Mammary epithelial cell (primary cell): ENCODE data around the gene AGAP1.

Experiments used
- EZH2 ChIP-seq: IDR thresholded peaks from 2 replicates; pipeline ENCODE4 v1.6.1; 2012; ENCODE audit warnings: low read length, inconsistent platforms, borderline replicate concordance
- TF ChIP-seq, protein P1 (sequence below), 2 donors: IDR thresholded peaks in 1 of 2; conservative IDR thresholded peaks in 1 of 2; 2 replicates each; pipeline ENCODE4 v1.5.1; 2011 to 2012; ENCODE audit warnings: inconsistent platforms in 2 of 2, low read length in 2 of 2, mild to moderate bottlenecking in 2 of 2, control low read depth in 1 of 2, low read depth in 1 of 2; ENCODE audit not compliant: insufficient read depth in 1 of 2; ENCODE audit errors: extremely low read depth in 1 of 2

DNA sequence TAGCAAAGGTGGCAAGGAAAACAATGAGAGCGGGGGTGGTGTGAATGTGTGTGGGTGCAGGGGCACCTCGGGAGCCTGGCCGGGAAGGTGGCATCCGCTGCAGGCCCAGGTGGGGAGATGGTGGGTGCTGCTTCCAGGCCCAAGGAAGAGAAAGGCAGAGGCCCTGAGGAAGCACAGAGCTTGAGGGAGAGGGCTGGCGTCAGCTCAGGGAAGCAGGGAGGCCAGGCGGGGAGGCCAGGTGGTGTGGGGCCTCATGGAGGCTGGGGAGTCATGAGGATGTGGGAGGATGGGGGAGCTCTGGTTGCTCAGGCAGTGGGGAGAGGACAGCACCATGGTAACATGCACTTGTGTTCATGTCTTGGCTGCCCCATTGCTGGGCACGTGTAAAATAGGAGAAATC lies 43.3 kb downstream of the AGAP1 start:
- TF ChIP-seq, protein P1, sequence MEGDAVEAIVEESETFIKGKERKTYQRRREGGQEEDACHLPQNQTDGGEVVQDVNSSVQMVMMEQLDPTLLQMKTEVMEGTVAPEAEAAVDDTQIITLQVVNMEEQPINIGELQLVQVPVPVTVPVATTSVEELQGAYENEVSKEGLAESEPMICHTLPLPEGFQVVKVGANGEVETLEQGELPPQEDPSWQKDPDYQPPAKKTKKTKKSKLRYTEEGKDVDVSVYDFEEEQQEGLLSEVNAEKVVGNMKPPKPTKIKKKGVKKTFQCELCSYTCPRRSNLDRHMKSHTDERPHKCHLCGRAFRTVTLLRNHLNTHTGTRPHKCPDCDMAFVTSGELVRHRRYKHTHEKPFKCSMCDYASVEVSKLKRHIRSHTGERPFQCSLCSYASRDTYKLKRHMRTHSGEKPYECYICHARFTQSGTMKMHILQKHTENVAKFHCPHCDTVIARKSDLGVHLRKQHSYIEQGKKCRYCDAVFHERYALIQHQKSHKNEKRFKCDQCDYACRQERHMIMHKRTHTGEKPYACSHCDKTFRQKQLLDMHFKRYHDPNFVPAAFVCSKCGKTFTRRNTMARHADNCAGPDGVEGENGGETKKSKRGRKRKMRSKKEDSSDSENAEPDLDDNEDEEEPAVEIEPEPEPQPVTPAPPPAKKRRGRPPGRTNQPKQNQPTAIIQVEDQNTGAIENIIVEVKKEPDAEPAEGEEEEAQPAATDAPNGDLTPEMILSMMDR (conservative IDR thresholded peaks at IDR 0.05 in 1 of 2, IDR thresholded peaks at IDR 0.05 in 1 of 2; ENCODE audit: extremely low read depth in 1 of 2, insufficient read depth in 1 of 2, low read depth in 1 of 2, low read length in 2 of 2) = no peak
- TF ChIP-seq EZH2 = no peak
